Measurements from ENCODE around the gene UBE2M.
"Not testable (repeated sequence)": the region's sequence is repeated elsewhere in the genome, so short reads cannot be mapped to it uniquely, and the experiment has no call there.

DNA sequence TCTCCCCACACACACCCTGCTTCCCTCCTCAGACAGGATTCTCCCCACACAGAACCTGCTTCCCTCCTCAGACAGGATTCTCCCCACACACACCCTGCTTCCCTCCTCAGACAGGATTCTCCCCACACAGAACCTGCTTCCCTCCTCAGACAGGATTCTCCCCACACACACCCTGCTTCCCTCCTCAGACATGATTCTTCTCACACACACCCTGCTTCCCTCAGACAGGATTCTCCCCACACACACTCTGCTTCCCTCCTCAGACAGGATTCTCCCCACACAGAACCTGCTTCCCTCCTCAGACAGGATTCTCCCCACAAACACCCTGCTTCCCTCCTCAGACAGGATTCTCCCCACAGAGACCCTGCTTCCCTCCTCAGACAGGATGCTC lies 19.2 kb downstream of the UBE2M start:
- not testable (repeated sequence) for TF ChIP-seq SUZ12 (IDR thresholded peaks at IDR 0.05; ENCODE audit: extremely low read depth, insufficient read depth, insufficient read length); YY1 (IDR thresholded peaks at IDR 0.05; ENCODE audit: insufficient read depth, insufficient read length)

Measured in NT2/D1 (cell line).